ENCODE data around the gene CTDSP1. TPM values are rescaled to one million over a fixed set of nuclear protein-coding genes. Genes with fewer than 3 reads are reported as not detected.
A peak's percentile ranks its signal among the peaks of the same experiment; 100 is the strongest.

The CTDSP1 gene, protein sequence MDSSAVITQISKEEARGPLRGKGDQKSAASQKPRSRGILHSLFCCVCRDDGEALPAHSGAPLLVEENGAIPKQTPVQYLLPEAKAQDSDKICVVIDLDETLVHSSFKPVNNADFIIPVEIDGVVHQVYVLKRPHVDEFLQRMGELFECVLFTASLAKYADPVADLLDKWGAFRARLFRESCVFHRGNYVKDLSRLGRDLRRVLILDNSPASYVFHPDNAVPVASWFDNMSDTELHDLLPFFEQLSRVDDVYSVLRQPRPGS
- total RNA-seq (2014; rRNA removed; shearing (Covaris generic)) = 68.2 and 86.5 TPM in 2 replicates

DNA sequence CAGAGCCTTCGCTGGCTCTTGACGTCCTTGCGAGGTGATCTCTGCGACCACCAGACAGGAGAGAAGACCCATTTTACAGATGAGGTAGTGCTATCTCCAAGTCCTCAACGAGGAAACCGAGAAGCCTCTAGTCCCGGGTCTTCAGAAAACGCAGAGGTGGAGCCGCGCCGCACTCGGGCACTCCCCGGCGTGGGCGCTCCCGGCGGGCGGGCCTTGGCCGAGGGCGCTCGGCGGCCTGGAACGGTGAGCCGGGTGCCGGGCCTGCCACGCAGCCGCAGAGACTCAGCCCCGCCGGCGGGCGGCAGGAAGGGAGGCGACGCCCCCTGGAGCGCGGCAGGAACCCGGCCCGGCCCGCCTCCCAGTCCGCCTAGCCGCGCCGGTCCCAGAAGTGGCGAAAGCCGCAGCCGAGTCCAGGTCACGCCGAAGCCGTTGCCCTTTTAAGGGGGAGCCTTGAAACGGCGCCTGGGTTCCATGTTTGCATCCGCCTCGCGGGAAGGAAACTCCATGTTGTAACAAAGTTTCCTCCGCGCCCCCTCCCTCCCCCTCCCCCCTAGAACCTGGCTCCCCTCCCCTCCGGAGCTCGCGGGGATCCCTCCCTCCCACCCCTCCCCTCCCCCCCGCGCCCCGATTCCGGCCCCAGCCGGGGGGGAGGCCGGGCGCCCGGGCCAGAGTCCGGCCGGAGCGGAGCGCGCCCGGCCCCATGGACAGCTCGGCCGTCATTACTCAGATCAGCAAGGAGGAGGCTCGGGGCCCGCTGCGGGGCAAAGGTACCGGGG is at the start of gene CTDSP1:
Gene CTDSP1, plus strand, starts transcription at position 478 of the 776 bp plus-strand sequence. Its CDS starts 223 bp downstream, at position 701.
- in situ Hi-C loops (cut with HindIII; ENCODE audit: low sequenced_read_pairs) = no loop called here
- peak; percentile 92 for DNase-seq (ENCODE audit: low spot score)

DNA sequence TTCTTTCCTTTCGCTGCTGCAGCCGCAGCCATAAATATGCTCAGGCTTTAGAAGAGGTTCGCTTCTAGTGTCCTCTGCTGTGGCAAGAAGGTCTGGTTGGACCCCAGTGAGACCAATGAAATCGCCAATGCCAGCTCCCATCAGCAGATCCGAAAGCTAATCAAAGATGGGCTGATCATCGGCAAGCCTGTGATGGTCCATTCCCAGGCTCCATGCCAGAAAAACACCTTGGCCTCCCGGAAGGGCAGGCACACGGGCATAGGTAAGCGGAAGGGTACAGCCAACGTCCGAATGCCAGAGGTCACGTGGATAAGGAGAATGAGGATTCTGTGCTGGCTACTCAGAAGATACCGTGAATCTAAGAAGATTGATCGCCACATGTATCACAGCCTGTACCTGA is 45.6 kb upstream of the CTDSP1 start:
- in situ Hi-C loops (cut with HindIII; ENCODE audit: low sequenced_read_pairs) = no loop called here
- DNase-seq (ENCODE audit: low spot score) = no peak

DNA sequence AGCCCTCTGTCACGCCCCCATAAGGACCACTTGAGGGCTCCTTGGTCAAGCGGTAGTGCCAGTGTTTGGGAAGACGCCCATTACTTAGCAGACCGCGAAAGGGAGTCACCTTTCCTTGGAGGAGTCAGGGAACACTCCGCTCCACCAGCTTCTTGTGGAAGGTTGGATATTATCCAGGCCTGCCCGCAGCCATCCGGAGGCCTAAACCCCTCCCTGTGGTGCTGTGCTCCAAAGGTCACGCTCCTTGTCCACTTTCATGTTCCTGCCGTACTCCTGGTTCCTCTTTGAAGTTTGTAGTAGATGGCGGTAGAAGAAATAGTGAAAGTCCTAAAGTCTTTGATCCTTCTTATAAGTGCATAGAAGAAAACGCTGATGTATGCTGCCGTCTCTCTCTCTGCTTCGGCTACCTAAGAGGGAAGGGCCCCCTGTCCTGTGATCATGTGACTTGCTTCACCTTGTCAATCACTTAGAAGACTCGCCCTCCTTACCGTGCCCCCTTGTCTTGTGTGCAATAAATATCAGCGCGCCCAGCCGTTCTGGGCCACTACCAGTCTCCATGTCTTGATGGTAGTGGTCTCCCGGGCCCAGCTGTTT is 44.7 kb upstream of the CTDSP1 start:
- in situ Hi-C loops (cut with HindIII; ENCODE audit: low sequenced_read_pairs) = no loop called here
- no peak for DNase-seq (ENCODE audit: low spot score)

DNA sequence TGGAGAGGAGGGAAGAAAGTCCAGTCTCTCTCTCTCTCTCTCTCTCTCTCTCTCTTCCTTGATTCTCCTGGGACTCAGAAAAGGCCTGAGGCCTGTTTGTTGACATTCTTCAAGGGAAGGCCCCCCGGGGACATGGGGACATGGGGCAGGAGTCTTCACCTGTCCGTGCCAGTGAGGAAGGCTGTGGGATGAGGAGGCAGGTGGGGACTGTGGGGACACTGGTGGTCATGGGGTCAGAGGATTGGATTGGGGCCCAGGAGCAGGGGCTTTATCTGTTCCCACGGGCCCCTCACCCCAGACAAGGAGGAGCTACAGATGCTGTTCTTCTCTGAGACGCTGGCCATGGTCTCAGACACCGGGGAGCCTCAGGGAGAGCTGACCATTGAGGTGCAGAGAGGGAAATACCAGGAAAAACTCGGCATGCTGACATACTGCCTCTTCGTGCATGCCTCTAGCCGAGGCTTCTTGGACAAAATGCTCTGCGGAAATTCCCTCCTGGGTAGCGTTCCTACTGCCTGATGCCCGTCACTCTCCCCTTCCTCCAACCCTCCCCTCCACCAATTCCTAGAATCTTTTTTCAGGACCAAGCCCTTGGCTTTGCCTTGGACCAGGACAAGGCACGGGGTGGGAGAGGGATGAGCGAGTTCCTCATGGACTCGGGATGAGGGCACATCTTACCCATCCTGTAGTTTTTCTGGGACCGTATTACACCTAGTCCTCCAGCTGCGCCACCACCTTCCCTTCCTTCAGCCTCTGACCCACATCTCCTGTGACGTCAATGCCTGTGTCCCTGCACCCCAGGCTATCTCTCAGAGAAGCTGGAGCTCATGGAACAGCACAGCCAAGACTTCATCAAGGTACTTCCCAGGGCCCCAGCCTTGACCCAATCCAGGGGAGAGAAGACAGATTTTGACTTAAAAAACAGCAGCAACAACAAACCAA is 42.2 kb upstream of the CTDSP1 start:
- DNase-seq (ENCODE audit: low spot score) = no peak
- in situ Hi-C loops (cut with HindIII; ENCODE audit: low sequenced_read_pairs) = no loop called here

DNA sequence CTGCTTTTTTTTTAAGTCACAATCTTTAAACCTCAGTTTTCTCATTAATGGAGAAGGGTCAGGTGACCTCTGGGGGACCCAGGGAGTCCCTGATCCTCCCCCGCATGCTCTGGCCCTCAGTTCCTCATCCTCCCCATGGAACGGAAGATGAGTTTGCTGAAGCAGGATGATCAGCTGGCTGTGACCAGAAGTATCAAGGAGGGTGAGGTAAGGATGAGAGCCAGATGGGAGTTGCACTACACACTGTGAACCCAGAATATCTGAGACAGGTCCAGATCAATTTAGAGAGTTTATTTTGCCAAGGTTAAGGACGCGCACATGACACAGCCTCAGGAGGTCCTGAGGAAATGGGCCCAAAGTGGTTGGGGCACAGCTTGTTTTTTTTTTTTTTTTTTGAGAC is 39.2 kb upstream of the CTDSP1 start:
- in situ Hi-C loops (cut with HindIII; ENCODE audit: low sequenced_read_pairs) = no loop called here
- DNase-seq (ENCODE audit: low spot score) = no peak

DNA sequence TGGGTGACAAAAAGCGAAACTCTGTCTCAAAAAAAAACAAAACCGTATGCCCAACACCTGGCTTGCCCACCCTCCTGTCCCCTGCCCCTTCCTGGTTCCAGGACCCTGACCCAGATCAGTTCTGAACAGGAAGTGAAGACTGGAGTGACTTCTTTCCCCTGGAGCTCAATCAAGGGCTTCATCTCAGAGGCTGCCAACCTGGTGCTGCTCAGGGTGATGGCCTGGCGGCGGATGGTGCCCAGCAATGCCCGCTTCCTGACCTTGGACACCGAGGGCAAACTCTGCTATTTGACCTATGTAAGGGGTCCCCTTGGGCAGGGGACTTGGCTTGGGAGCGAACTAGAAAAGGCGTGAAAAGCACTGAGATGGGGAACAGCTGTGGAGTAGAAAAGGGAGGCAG is 37.1 kb upstream of the CTDSP1 start:
- in situ Hi-C loops (cut with HindIII; ENCODE audit: low sequenced_read_pairs) = no loop called here
- DNase-seq (ENCODE audit: low spot score) = no peak

DNA sequence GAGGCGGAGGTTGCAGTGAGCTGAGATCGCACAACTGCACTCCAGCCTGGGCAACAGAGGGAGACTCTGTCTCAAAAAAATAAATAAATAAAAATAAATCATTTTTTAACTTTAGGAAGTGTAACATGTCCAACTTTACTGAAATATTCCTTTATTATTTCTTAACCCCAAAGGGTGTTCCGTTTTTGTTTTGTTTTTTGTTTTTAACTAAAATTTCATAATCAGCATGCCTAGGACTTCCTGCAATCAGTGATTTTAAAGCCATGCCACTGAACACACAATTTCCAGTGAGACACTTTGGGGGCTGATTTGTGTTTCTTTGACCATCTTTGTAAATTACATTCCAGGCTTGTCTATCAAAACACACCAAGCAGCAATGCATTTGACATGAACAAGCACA is 35.9 kb upstream of the CTDSP1 start:
- in situ Hi-C loops (cut with HindIII; ENCODE audit: low sequenced_read_pairs) = no loop called here
- DNase-seq (ENCODE audit: low spot score) = no peak

DNA sequence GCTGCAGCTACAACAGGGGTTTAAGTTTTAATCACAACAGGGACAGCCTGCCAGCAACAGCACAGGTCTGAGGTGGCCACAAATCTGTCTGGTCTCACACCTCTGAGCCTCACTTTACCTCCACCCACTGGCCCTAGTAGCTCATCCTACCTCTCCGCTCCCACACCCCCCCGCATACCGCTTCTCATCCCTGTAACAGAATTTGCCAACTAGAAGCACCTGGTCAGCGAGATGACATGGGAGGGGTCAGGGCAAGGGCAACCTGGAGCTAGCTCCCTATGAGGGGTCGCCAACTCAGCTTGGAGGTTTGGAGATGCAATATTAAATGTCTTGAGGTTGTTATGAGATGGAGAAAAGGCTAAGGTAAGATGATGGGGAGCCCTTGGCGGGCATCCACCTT is 35.5 kb upstream of the CTDSP1 start:
- in situ Hi-C loops (cut with HindIII; ENCODE audit: low sequenced_read_pairs) = no loop called here

DNA sequence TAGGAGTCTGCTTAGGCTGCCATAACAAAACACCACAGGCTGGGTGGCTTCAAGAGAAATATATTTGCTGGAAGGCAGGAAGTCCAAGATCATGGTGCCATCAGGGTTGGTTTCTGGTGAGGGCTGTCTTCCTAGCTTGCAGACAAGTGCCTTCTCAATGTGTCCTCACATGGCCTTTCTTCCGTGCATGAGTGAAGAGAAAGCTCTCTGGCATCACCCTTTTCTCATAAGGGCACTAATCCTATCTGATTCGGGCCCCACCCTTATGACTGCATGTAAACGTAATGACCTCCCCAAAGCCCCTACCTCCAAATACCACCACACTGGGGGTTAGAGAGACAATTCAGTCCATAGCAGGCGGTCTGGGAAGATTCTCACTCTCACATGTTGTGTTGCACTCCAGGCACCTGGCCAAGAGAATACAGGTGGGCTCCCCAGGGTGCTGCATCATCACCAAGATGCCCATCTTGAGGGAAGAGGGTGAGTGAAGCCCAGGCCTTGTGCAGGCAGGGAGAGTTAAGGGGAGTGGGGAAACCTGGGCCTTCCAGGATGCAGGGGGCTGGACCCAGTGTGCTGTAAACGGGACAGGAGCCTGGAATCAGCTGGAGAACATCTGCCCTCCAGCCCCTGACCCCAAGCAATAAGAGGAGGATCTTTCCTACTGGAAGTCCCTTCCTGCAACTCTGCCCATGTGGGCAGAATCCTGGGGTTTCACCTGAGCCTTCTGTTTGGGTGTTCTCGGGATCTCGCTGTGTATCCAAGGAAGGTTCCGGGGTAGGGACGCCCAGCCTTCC is 32.9 kb upstream of the CTDSP1 start:
- no peak for DNase-seq (ENCODE audit: low spot score)
- in situ Hi-C loops (cut with HindIII; ENCODE audit: low sequenced_read_pairs) = no loop called here

More for the DNA sequence above, 35.5 kb upstream of the CTDSP1 start:
- no peak for DNase-seq (ENCODE audit: low spot score)

DNA sequence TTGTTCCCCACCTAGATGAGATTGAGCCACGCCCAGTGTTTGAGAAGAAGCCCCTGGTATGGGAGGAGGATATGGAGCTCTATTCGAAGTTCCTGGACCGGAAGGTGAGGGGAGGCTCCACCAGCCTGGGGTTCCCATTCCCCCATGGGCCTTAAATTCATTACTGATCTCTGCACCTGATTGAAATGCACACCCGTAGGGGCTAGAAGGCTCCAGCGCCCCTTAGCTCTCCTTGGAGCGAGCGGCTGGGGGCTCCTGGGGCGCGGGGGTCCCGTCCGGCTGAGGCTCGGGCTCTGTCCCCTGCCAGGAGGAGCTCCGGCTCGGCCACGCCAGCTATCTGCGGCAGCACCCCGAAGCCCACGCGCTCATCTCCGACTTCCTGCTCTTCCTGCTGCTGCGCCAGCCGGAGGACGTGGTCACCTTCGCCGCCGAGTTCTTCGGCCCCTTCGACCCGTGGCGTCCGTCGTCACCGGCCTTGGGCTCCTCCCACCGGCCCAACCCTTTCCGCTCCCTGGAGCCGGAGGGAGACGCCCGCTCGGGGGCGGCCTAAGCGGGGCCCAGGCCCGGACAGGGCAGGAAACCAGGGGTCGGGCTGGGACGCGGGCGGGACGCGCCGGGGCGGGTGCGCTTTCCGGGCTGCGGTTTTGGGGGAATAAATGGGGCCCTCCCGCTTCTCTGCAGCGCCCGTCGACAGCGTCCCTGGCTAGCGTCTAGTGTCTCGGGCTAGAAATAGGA is 32.1 kb upstream of the CTDSP1 start:
- in situ Hi-C loops (cut with HindIII; ENCODE audit: low sequenced_read_pairs) = no loop called here
- DNase-seq (ENCODE audit: low spot score) = peak; percentile 45

DNA sequence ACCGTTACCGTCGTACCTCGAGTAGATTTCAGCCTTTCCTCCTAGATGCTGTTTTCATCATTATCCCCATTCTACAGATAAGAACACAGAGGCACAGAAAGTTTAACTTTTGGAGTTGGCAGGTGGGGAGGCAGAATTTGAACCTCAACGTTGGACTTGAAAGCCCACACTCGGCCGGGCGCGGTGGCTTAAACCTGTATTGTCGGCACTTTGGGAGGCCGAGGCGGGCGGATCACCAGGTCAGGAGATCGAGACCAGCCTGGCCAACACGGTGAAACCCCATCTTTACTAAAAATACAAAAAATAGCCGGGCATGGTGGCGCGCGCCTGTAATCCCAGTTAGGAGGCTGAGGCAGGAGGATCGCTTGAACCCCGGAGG is 31.5 kb upstream of the CTDSP1 start:
- DNase-seq (ENCODE audit: low spot score) = no peak
- in situ Hi-C loops (cut with HindIII; ENCODE audit: low sequenced_read_pairs) = no loop called here

DNA sequence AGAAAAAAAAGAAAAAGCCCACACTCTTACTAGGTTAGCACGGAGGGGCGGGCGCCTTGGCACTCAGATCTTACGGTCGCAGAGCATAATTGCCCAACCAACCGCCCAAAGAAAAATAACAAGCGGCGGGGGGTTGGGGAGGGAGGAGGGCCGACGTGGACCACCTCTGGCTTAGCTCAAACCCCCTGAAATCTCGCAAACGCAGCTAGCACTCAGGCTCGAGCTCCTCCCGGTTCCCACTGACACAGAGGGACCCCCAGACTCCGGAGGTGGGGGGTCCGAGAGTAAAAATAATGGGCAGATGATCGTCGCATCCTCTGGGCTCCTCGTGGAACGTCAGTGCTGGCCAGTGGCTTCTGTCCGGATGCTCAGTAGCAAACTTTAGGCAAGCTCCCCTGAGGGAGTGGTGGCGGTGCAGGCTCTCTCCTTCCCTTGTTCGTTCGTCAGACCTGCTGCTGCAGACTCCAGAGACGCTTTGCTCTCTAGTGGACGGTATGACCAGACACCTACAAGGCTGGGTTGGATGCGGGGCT is 31.0 kb upstream of the CTDSP1 start:
- DNase-seq (ENCODE audit: low spot score) = peak; percentile 42
- in situ Hi-C loops (cut with HindIII; ENCODE audit: low sequenced_read_pairs) = no loop called here

DNA sequence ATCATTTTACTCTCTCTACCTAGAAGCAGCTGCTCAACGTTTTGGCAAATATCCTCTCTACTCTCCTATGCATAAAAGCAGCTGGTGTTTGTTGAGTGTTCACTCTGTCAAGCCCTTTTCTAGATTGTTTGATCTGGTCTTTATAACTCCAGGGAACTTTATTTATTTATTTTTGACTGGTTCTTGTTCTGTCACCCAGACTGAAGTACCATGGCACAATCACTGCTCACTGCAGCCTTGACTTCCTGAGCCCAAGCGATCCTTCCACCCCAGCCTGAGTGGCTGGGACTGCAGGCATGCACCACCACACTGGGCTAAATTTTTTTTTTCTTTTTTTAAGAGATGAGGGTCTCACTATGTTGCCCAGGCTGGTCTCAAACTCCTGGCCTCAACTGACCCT is 30.3 kb upstream of the CTDSP1 start:
- no peak for DNase-seq (ENCODE audit: low spot score)
- in situ Hi-C loops (cut with HindIII; ENCODE audit: low sequenced_read_pairs) = no loop called here

DNA sequence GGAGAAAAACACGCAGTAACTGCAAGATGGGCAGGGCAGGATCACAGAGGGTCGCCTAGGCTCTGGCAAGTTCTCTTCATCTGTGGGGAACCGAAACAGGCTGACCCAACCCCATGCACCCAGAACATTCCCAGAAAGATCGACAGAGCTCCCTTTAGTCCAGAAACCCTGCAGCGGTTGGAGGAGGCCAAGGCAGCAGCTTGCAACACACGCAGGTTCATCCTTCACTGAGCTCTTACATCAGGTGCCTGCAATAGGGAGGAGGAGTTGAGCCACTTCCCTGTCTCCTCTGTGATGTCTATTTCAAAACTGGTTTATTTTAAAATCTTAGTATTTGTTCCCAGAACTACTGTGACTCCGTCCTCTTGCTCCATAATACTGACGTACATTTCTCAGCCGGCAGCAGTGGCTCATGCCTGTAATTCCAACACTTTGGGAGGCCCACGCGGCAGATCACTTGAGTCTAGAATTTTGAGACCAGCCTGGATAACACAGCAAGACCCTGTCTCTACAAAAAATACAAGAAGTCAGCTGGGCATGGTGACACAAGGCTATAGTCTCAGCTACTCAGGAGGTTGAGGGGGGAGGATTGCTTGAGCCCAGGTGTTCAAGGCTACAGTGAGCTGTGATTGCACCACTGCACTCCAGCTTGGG is 29.1 kb upstream of the CTDSP1 start:
- in situ Hi-C loops (cut with HindIII; ENCODE audit: low sequenced_read_pairs) = no loop called here
- DNase-seq (ENCODE audit: low spot score) = no peak

DNA sequence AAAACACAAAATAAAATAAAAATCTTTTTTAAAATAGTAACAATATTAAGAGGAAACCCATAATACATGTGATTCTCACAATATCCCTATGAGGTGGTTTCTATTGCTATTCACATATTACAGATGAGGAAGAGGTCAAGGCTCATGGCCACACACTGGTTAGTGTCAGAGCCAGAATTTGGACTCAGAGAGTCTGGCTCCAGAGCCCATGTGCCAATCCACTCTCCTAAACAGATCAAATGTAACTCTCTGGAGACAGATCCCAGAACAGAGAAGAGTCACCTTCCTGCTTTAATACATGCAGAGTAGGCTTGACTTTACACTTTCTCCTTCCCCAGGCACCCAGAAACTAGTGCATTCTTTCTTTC is 27.7 kb upstream of the CTDSP1 start:
- in situ Hi-C loops (cut with HindIII; ENCODE audit: low sequenced_read_pairs) = no loop called here
- no peak for DNase-seq (ENCODE audit: low spot score)

DNA sequence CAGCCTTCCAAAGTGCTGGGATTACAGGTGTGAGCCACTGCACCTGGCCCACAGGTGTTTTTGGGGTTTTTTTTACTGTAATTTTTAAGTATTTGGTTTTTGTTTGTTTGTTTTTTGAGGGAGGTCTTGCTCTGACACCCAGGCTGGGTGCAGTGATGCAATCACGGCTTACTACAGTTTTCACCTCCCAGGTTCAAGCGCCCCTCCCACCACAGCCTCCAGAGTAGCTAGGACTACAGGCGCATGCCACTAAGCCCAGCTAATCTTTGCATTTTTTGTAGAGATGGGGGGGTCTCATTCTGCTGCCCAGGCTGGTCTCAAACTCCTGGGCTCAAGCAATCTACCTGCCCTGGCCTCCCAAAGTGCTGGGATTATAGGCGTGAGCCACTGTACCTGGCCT is 24.9 kb upstream of the CTDSP1 start:
- in situ Hi-C loops (cut with HindIII; ENCODE audit: low sequenced_read_pairs) = no loop called here
- DNase-seq (ENCODE audit: low spot score) = no peak

DNA sequence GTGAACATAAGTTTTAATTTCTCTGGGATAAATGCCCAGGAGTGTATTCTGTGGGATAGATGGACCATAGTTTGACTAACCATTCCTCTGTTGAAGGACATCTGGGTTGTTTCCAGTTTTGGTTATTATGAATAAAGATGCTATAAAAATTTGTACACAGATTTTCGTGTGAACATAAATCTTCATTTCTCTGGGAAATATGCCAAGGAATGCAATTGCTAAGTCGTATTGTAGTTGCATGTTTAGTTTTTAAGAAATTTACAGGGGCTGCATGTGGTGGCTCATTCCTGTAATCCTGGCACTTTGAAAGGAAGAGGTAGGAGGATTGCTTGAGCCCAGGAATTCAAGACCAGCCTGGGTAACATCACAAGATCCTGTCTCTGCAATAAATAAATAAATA is 24.5 kb upstream of the CTDSP1 start:
- in situ Hi-C loops (cut with HindIII; ENCODE audit: low sequenced_read_pairs) = no loop called here

More for the DNA sequence above, 24.5 kb upstream of the CTDSP1 start:
- no peak for DNase-seq (ENCODE audit: low spot score)

All from G401 (cell line).